ENCODE data around the gene CEP135.
A peak's percentile ranks its signal among the peaks of the same experiment; 100 is the strongest.

CEP135 gene

GRCh38 chr4:56008206-56008605 is 59.5 kb downstream of the CEP135 start:
- DNase-seq (ENCODE audit: low read depth in 2 of 3, low spot score in 2 of 3), result no peak

GRCh38 chr4:56026596-56026995 is 77.9 kb downstream of the CEP135 start:
- DNase-seq (ENCODE audit: low read depth in 2 of 3, low spot score in 2 of 3), result no peak

GRCh38 chr4:56028165-56028564 is 79.4 kb downstream of the CEP135 start:
- no peak for DNase-seq (ENCODE audit: low read depth in 2 of 3, low spot score in 2 of 3)

- no peak for DNase-seq (ENCODE audit: low read depth in 2 of 3, low spot score in 2 of 3)
Observed at GRCh38 chr4:56038487-56039162, 89.9 kb downstream of the CEP135 start.

- no peak for DNase-seq (ENCODE audit: low read depth in 2 of 3, low spot score in 2 of 3)
Observed at GRCh38 chr4:56040842-56041241, 92.1 kb downstream of the CEP135 start.

GRCh38 chr4:56042225-56042624 is 93.5 kb downstream of the CEP135 start:
- no peak for DNase-seq (ENCODE audit: low read depth in 2 of 3, low spot score in 2 of 3)

GRCh38 chr4:56048383-56048701 is 99.6 kb downstream of the CEP135 start:
- no peak for DNase-seq (ENCODE audit: low read depth in 2 of 3, low spot score in 2 of 3)

GRCh38 chr4:56048702-56049431 is 100.1 kb downstream of the CEP135 start:
- peak; percentile 10 to 39 (median 19) for DNase-seq (ENCODE audit: low read depth in 2 of 3, low spot score in 2 of 3)

GRCh38 chr4:56050625-56051024 is 101.9 kb downstream of the CEP135 start:
- no peak for DNase-seq (ENCODE audit: low read depth in 2 of 3, low spot score in 2 of 3)

GRCh38 chr4:56051029-56051709 is 102.4 kb downstream of the CEP135 start:
- no peak for DNase-seq (ENCODE audit: low read depth in 2 of 3, low spot score in 2 of 3)

GRCh38 chr4:56051710-56052075 is 102.9 kb downstream of the CEP135 start:
- DNase-seq (ENCODE audit: low read depth in 2 of 3, low spot score in 2 of 3), result no peak

GRCh38 chr4:56052481-56052880 is 103.7 kb downstream of the CEP135 start:
- DNase-seq (ENCODE audit: low read depth in 2 of 3, low spot score in 2 of 3), result no peak

- no peak for DNase-seq (ENCODE audit: low read depth in 2 of 3, low spot score in 2 of 3)
Observed at GRCh38 chr4:56052966-56053365, 104.2 kb downstream of the CEP135 start.

GRCh38 chr4:56055027-56055977 is 106.6 kb downstream of the CEP135 start:
- no peak for DNase-seq (ENCODE audit: low read depth in 2 of 3, low spot score in 2 of 3)

GRCh38 chr4:56055991-56056390 is 107.2 kb downstream of the CEP135 start:
- DNase-seq (ENCODE audit: low read depth in 2 of 3, low spot score in 2 of 3), result no peak

GRCh38 chr4:56058555-56058954 is 109.8 kb downstream of the CEP135 start:
- no peak for DNase-seq (ENCODE audit: low read depth in 2 of 3, low spot score in 2 of 3)

GRCh38 chr4:56060036-56060435 is 111.3 kb downstream of the CEP135 start:
- DNase-seq (ENCODE audit: low read depth in 2 of 3, low spot score in 2 of 3), result no peak

- no peak for DNase-seq (ENCODE audit: low read depth in 2 of 3, low spot score in 2 of 3)
Observed at GRCh38 chr4:56062106-56062505, 113.4 kb downstream of the CEP135 start.

GRCh38 chr4:56062526-56063145 is 113.9 kb downstream of the CEP135 start:
- DNase-seq (ENCODE audit: low read depth in 2 of 3, low spot score in 2 of 3), result no peak

- no peak for DNase-seq (ENCODE audit: low read depth in 2 of 3, low spot score in 2 of 3)
Observed at GRCh38 chr4:56066493-56066892, 117.7 kb downstream of the CEP135 start.

GRCh38 chr4:56067826-56068225 is 119.1 kb downstream of the CEP135 start:
- no peak for DNase-seq (ENCODE audit: low read depth in 2 of 3, low spot score in 2 of 3)
